H1 (cell line): ENCODE results near the gene PJVK. TPM values are rescaled to one million over a fixed set of nuclear protein-coding genes. Genes with fewer than 3 reads are reported as not detected.

Experiments
- CTCF ChIA-PET: fragments of 300-600 bp; sonication (Branson Sonifier 250); formaldehyde crosslinking; loops from one replicate; lab custom pipeline; 2021; ENCODE audit not compliant: partially characterized antibody; lab: Charles Lee
- POLR2A ChIA-PET: fragments of 300-600 bp; sonication (Branson Sonifier 250); formaldehyde crosslinking; loops from one replicate; lab custom pipeline; 2021; ENCODE audit warnings: inconsistent platforms; ENCODE audit not compliant: partially characterized antibody; lab: Charles Lee
- DNase-seq, 2 experiments: peaks; one replicate each; pipeline versions ENCODE4 v3.0.0 to v3.0.0-alpha.2; 2010 to 2022; ENCODE audit warnings: low spot score in 2 of 2, low read depth in 1 of 2, mixed read lengths in 1 of 2
- FAIRE-seq: peaks from 2 replicates; lab custom pipeline; 2011; peaks lifted over from hg19 to GRCh38; lab: Jason Lieb, UNC
- H2AFZ ChIP-seq: 2 replicates; pipeline ENCODE4 v1.8.1; 2012; ENCODE audit warnings: low read length, inconsistent platforms
- H2AK5ac ChIP-seq: 2 replicates; pipeline ENCODE4 v1.6.1; 2013; ENCODE audit warnings: low read depth, low read length
- H2BK120ac ChIP-seq: replicated peaks from 2 replicates; pipeline ENCODE3; 2013; ENCODE audit warnings: low read depth, low read length, inconsistent platforms
- H2BK12ac ChIP-seq: 2 replicates; pipeline ENCODE4 v1.6.1; 2013; ENCODE audit warnings: low read depth, low read length
- H2BK15ac ChIP-seq: 2 replicates; pipeline ENCODE4 v1.6.1; 2013; ENCODE audit warnings: low read length
- H2BK20ac ChIP-seq: 2 replicates; pipeline ENCODE4 v1.6.1; 2013; ENCODE audit warnings: low read length
- H2BK5ac ChIP-seq: 2 replicates; pipeline ENCODE4 v1.6.1; 2013; ENCODE audit warnings: low read depth, low read length
- H3K14ac ChIP-seq: 2 replicates; pipeline ENCODE4 v1.6.1; 2013; ENCODE audit warnings: inconsistent platforms; ENCODE audit not compliant: insufficient read length
- H3K18ac ChIP-seq: 2 replicates; pipeline ENCODE4 v1.6.1; 2013; ENCODE audit warnings: low read length; ENCODE audit errors: extremely low read depth
- H3K23ac ChIP-seq: 2 replicates; pipeline ENCODE4 v1.6.1; 2013; ENCODE audit warnings: inconsistent platforms; ENCODE audit not compliant: insufficient read length
- H3K23me2 ChIP-seq: 2 replicates; pipeline ENCODE4 v1.6.1; 2013; ENCODE audit warnings: low read depth, low read length
- H3K27ac ChIP-seq: 2 replicates; pipeline ENCODE4 v1.6.1; 2011; ENCODE audit warnings: low read depth, low read length, inconsistent platforms
- H3K27me3 ChIP-seq, 4 experiments: replicated peaks in 1 of 4; 1 replicate in 1 of 4; 2 replicates in 3 of 4; pipeline versions ENCODE4 v1.6.1 to v1.8.1; 2011 to 2013; ENCODE audit warnings: low read length in 3 of 4, mild to moderate bottlenecking in 3 of 4, inconsistent platforms in 2 of 4, mixed read lengths in 2 of 4, moderate library complexity in 1 of 4; ENCODE audit not compliant: control insufficient read depth in 3 of 4, insufficient read depth in 3 of 4; ENCODE audit errors: extremely low read depth in 1 of 4
- H3K36me3 ChIP-seq, 4 experiments: 2 replicates each; pipeline versions ENCODE4 v1.6.1 to v1.8.1; 2011 to 2013; ENCODE audit warnings: mild to moderate bottlenecking in 4 of 4, low read length in 3 of 4, moderate library complexity in 2 of 4, control low read depth in 1 of 4, inconsistent platforms in 1 of 4; ENCODE audit not compliant: insufficient read depth in 4 of 4, control insufficient read depth in 2 of 4
- H3K4ac ChIP-seq: replicated peaks from 2 replicates; pipeline ENCODE3; 2013; ENCODE audit warnings: low read length, low read depth, mixed read lengths, inconsistent platforms; ENCODE audit not compliant: insufficient read length
- H3K4me1 ChIP-seq, 4 experiments: replicated peaks in 1 of 4; 1 replicate in 1 of 4; 2 replicates in 3 of 4; pipeline versions ENCODE4 v1.6.1 to v1.8.1; 2011 to 2013; ENCODE audit warnings: low read length in 3 of 4, inconsistent platforms in 2 of 4, mixed read lengths in 1 of 4; ENCODE audit not compliant: insufficient read depth in 4 of 4, control insufficient read depth in 3 of 4
- H3K4me2 ChIP-seq, 2 experiments: 2 replicates each; pipeline versions ENCODE4 v1.6.1 to v1.8.1; 2011 to 2013; ENCODE audit warnings: low read depth in 2 of 2, low read length in 2 of 2, control low read depth in 1 of 2, inconsistent platforms in 1 of 2, mild to moderate bottlenecking in 1 of 2; ENCODE audit not compliant: insufficient read depth in 1 of 2
- H3K4me3 ChIP-seq, 4 experiments: fragments of 200-600, 300-600 bp in 1 of 4; sonication (generic), shearing (Covaris generic), sonication (Bioruptor Twin) in 1 of 4; 2 replicates each; pipeline versions ENCODE4 v1.5.1 to v1.8.1; 2011 to 2016; ENCODE audit warnings: low read length in 4 of 4, low read depth in 3 of 4, control low read depth in 2 of 4, inconsistent platforms in 2 of 4, mild to moderate bottlenecking in 2 of 4, mixed read lengths in 1 of 4, moderate library complexity in 1 of 4; ENCODE audit not compliant: insufficient read depth in 2 of 4; ENCODE audit errors: extremely low read depth in 1 of 4
- H3K56ac ChIP-seq: replicated peaks from 2 replicates; pipeline ENCODE3; 2013; ENCODE audit warnings: low read depth, mild to moderate bottlenecking, mixed read lengths, low read length, inconsistent platforms; ENCODE audit not compliant: insufficient read length
- H3K79me1 ChIP-seq: 2 replicates; pipeline ENCODE4 v1.6.1; 2013; ENCODE audit warnings: low read depth, low read length, control low read depth
- H3K79me2 ChIP-seq, 2 experiments: 2 replicates each; pipeline versions ENCODE4 v1.6.1 to v1.8.1; 2012 to 2013; ENCODE audit warnings: low read length in 2 of 2, mild to moderate bottlenecking in 2 of 2, inconsistent platforms in 1 of 2; ENCODE audit not compliant: insufficient read depth in 2 of 2, control insufficient read depth in 1 of 2
- H3K9ac ChIP-seq, 4 experiments: replicated peaks in 1 of 4; 1 replicate in 1 of 4; 2 replicates in 3 of 4; pipeline versions ENCODE4 v1.6.1 to v1.8.1; 2011 to 2013; ENCODE audit warnings: low read depth in 3 of 4, low read length in 3 of 4, control low read depth in 2 of 4, mild to moderate bottlenecking in 2 of 4, moderate library complexity in 2 of 4, inconsistent platforms in 1 of 4; ENCODE audit errors: extremely low read depth in 1 of 4
- H3K9me3 ChIP-seq, 2 experiments: 2 replicates each; pipeline versions ENCODE4 v1.6.1 to v1.8.1; 2012 to 2013; ENCODE audit warnings: mild to moderate bottlenecking in 2 of 2, moderate library complexity in 2 of 2, control low read depth in 1 of 2, inconsistent platforms in 1 of 2, low read depth in 1 of 2, low read length in 1 of 2, mixed read lengths in 1 of 2; ENCODE audit not compliant: insufficient read depth in 2 of 2
- H4K20me1 ChIP-seq, 2 experiments: replicated peaks in 1 of 2; 2 replicates each; pipeline versions ENCODE3 to v1.8.1; 2011 to 2013; ENCODE audit warnings: inconsistent platforms in 2 of 2, low read length in 2 of 2, mild to moderate bottlenecking in 1 of 2; ENCODE audit not compliant: insufficient read depth in 2 of 2, control insufficient read depth in 1 of 2
- H4K5ac ChIP-seq: 2 replicates; pipeline ENCODE4 v1.6.1; 2013; ENCODE audit warnings: low read length, low read depth, mixed read lengths, inconsistent platforms; ENCODE audit not compliant: insufficient read length
- H4K8ac ChIP-seq: 2 replicates; pipeline ENCODE4 v1.8.0; 2013; ENCODE audit warnings: mild to moderate bottlenecking, moderate library complexity, low read length, inconsistent platforms; ENCODE audit not compliant: insufficient read depth; ENCODE audit errors: extremely low read depth
- H4K91ac ChIP-seq: replicated peaks from 2 replicates; pipeline ENCODE3; 2013; ENCODE audit warnings: low read length, mixed read lengths, inconsistent platforms; ENCODE audit not compliant: insufficient read length
- CHD1 ChIP-seq: IDR thresholded peaks from 2 replicates; pipeline ENCODE4 v1.6.1; 2012; ENCODE audit warnings: low read depth, low read length, improper control_type of control experiment
- EZH2 ChIP-seq: fragments of 200-600 bp; sonication (generic); IDR thresholded peaks from 2 replicates; pipeline ENCODE4 v1.7.1; 2012; ENCODE audit warnings: low read depth, mild to moderate bottlenecking, moderate library complexity, low read length, inconsistent platforms; ENCODE audit not compliant: severe bottlenecking
- FOSL1 ChIP-seq: IDR thresholded peaks from 2 replicates; pipeline ENCODE4 v1.6.1; 2011; ENCODE audit warnings: mild to moderate bottlenecking, low read depth, low read length, moderate library complexity; ENCODE audit not compliant: insufficient read depth
- NANOG ChIP-seq: IDR thresholded peaks from 2 replicates; pipeline ENCODE4 v1.6.1; 2011; ENCODE audit warnings: low read length, low read depth, mild to moderate bottlenecking, inconsistent platforms; ENCODE audit not compliant: insufficient read depth, poor library complexity, severe bottlenecking
- SIX5 ChIP-seq: IDR thresholded peaks from 2 replicates; pipeline ENCODE4 v1.6.1; 2011; ENCODE audit warnings: mild to moderate bottlenecking, low read depth, low read length
- SP2 ChIP-seq: IDR thresholded peaks from 2 replicates; pipeline ENCODE4 v1.6.1; 2012; ENCODE audit warnings: mild to moderate bottlenecking, low read length, inconsistent platforms
- SP4 ChIP-seq: IDR thresholded peaks from 2 replicates; pipeline ENCODE4 v1.6.1; 2012; ENCODE audit warnings: low read length, inconsistent platforms
- TAF1 ChIP-seq: IDR thresholded peaks from 2 replicates; pipeline ENCODE4 v1.6.1; 2011; ENCODE audit warnings: mild to moderate bottlenecking, low read depth, low read length
- YY1 ChIP-seq: IDR thresholded peaks from 2 replicates; pipeline ENCODE4 v1.6.1; 2011; ENCODE audit warnings: low read depth, mild to moderate bottlenecking, low read length
- WGBS, 2 experiments: shearing (Covaris generic) in 1 of 2; methylation state at CpG; one replicate each; pipeline versions ENCODE4 v1.1.6 to v1.1.7; 2013 to 2015; ENCODE audit warnings: low lambda C conversion rate in 2 of 2, mixed read lengths in 2 of 2, inconsistent platforms in 1 of 2, low coverage in 1 of 2, missing lambda C conversion rate in 1 of 2; ENCODE audit not compliant: insufficient replicate concordance in 2 of 2, insufficient coverage in 1 of 2, insufficient read length in 1 of 2; ENCODE audit errors: extremely low coverage in 1 of 2, missing lambda C conversion rate in 1 of 2; 5-methylcytosine and 5-hydroxymethylcytosine counted together
- polyA plus RNA-seq, 7 experiments: library from polyadenylated mRNA; depleted of rRNA in 3 of 7; stranded (reverse) in 5 of 7; unstranded in 2 of 7; fragments of >200 nt in 5 of 7; fragments of 200-250 nt in 2 of 7; gene quantifications; 1 replicate in 5 of 7; 2 replicates in 1 of 7; 4 replicates in 1 of 7; pipeline versions ENCODE4 v1.2.1 to v1.2.3, GENCODE V29; 2011 to 2013; ENCODE audit warnings: missing spikeins in 2 of 7, mixed read lengths in 2 of 7
- total RNA-seq: library from RNA; stranded (reverse); fragmentation: NEBNext Ultra II Directional; extraction: Animal tissue kit (Norgen Biotek cat#: 25700); gene quantifications from 2 replicates; pipeline ENCODE4 v1.2.1, GENCODE V29; 2021

PJVK gene
- total and polyA plus RNA-seq, 2 of the 8 experiments (the other 6 are each of a cell fraction or from before 2014, with no cell fraction given) = 2.4 to 2.8 TPM

GRCh38 chr2:178452870-178453269 is 1.7 kb downstream of the PJVK start:
- H4K8ac ChIP-seq = no peak overlapping the region
- H3K9me3 ChIP-seq = no peaks in the 10 kb centered on the region
- H3K56ac ChIP-seq = no peak overlapping the region
- H3K23ac ChIP-seq = no peak overlapping the region
- no peak overlapping the region for H2AK5ac ChIP-seq
- no peak overlapping the region for H3K4me2 ChIP-seq
- H3K4ac ChIP-seq = no peak overlapping the region
- peaks cover 0 to 2% (median 0%) of the 10 kb centered on the region in 4 experiments; a peak in 2 of 7 replicates for H3K4me1 ChIP-seq
- no peak overlapping the region for H3K14ac ChIP-seq
- POLR2A ChIA-PET = interaction anchor here (0.8 to 3.1 kb wide), 5 partner anchors 8 to 70 kb away, joined by 3 to 30 read pairs (median 4); partner anchors contain the start of gene PLEKHA3
- FAIRE-seq = no peak
- H2BK120ac ChIP-seq = no peak overlapping the region
- CTCF ChIA-PET = no interaction called here
- peaks cover 0 to 13% (median 8%) of the 10 kb centered on the region in 4 experiments; a peak in 6 of 8 replicates for H3K36me3 ChIP-seq
- H3K79me1 ChIP-seq = peaks cover 5% of the 10 kb centered on the region; the same call in 1 of the 2 replicates
- no peak overlapping the region for H3K18ac ChIP-seq
- peaks cover 4% of the 10 kb centered on the region in 2 experiments for H4K20me1 ChIP-seq
- H2BK20ac ChIP-seq = no peak overlapping the region
- H3K79me2 ChIP-seq = peaks cover 8 to 25% of the 10 kb centered on the region in 2 experiments
- 91% methylated on average over 5 of the region's 5 CpGs; no CpG with 5 or more reads in 1 of the 2 experiments for WGBS, 2 experiments
- no peak overlapping the region for H2AFZ ChIP-seq
- no peak for TF ChIP-seq CHD1
- TF ChIP-seq EZH2 = no peak
- TF ChIP-seq SIX5 = no peak
- TF ChIP-seq FOSL1 = no peak
- no peak for TF ChIP-seq YY1
- TF ChIP-seq NANOG = no peak
- TF ChIP-seq SP4 = no peak
- no peak for TF ChIP-seq TAF1
- no peak for TF ChIP-seq SP2
- H3K27ac ChIP-seq = no peak overlapping the region
- DNase-seq = no peak
- no peaks in the 10 kb centered on the region for H3K27me3 ChIP-seq
- H3K4me3 ChIP-seq = no peak overlapping the region
- H2BK5ac ChIP-seq = no peak overlapping the region
- peaks cover 5% of the 10 kb centered on the region for H3K23me2 ChIP-seq
- H2BK12ac ChIP-seq = no peak overlapping the region
- H4K5ac ChIP-seq = no peak overlapping the region
- no peak overlapping the region for H2BK15ac ChIP-seq
- H4K91ac ChIP-seq = no peak overlapping the region
- H3K9ac ChIP-seq = no peak overlapping the region
